ENCODE results near the gene FBXW11.

- TF ChIP-seq CTCF (IDR thresholded peaks at IDR 0.05) (no peak), POLR2A (IDR thresholded peaks at IDR 0.05) (no peak)
These were observed 49.6 kb upstream of the FBXW11 start for GRCh38 chr5:172055996-172056395.
